HepG2 (cell line): ENCODE measurements around the gene FMOD. TPM values are rescaled to one million over a fixed set of nuclear protein-coding genes. Genes with fewer than 3 reads are reported as not detected.
A peak's percentile ranks its signal among the peaks of the same experiment; 100 is the strongest.

ENCODE experiments used
- ARID5B ChIP-seq: IDR thresholded peaks from 2 replicates; pipeline ENCODE4 v1.4.0; 2020; ENCODE audit warnings: mild to moderate bottlenecking, missing genetic modification reagents
- ARNT2 ChIP-seq: sonication (generic); formaldehyde crosslinking; IDR thresholded peaks from 2 replicates; pipeline ENCODE4 v1.8.0; 2022; ENCODE audit warnings: mild to moderate bottlenecking, low read depth, missing genetic modification reagents, moderate library complexity
- CCAR2 ChIP-seq: fragments of 200-400 bp; formaldehyde crosslinking; optimal IDR thresholded peaks from 2 replicates; pipeline ENCODE3; 2018; ENCODE audit warnings: low read depth, mild to moderate bottlenecking, low read length, moderate library complexity
- ETS1 ChIP-seq: sonication (generic); formaldehyde crosslinking; IDR thresholded peaks from 2 replicates; pipeline ENCODE4 v1.4.0; 2020; ENCODE audit warnings: missing genetic modification reagents
- FOXM1 ChIP-seq: sonication (generic); formaldehyde crosslinking; IDR thresholded peaks from 2 replicates; pipeline ENCODE4 v1.5.0; 2020; ENCODE audit warnings: missing genetic modification reagents
- HOXA9 ChIP-seq: sonication (generic); formaldehyde crosslinking; IDR thresholded peaks from 2 replicates; pipeline ENCODE4 v1.8.1; 2022; ENCODE audit warnings: missing genetic modification reagents, mild to moderate bottlenecking, moderate library complexity, borderline replicate concordance
- SOX13 ChIP-seq, 3 experiments: fragments of 450-650 bp in 1 of 3; sonication (generic) in 1 of 3; formaldehyde crosslinking in 1 of 3; IDR thresholded peaks in 2 of 3; conservative IDR thresholded peaks in 1 of 3; 2 replicates each; pipeline versions ENCODE4 v1.5.0 to v1.6.1; 2016 to 2020; ENCODE audit warnings: antibody characterized with exemption in 1 of 3, mild to moderate bottlenecking in 1 of 3, missing compliant biosample characterization in 1 of 3, missing genetic modification reagents in 1 of 3, moderate library complexity in 1 of 3
- TCF7L2 ChIP-seq: IDR thresholded peaks from 2 replicates; pipeline ENCODE4 v1.6.1; 2011; ENCODE audit warnings: mild to moderate bottlenecking, low read depth, low read length, moderate library complexity
- TEAD2 ChIP-seq: sonication (generic); formaldehyde crosslinking; IDR thresholded peaks from 2 replicates; pipeline ENCODE4 v1.9.0; 2021; ENCODE audit warnings: missing genetic modification reagents
- TEF ChIP-seq: sonication (generic); formaldehyde crosslinking; IDR thresholded peaks from 2 replicates; pipeline ENCODE4 v1.5.0; 2020; ENCODE audit warnings: missing genetic modification reagents
- ZNF570 ChIP-seq: sonication (generic); formaldehyde crosslinking; IDR thresholded peaks from 2 replicates; pipeline ENCODE4 v1.4.0; 2020; ENCODE audit warnings: mild to moderate bottlenecking, missing genetic modification reagents, borderline replicate concordance
- ZNF609 ChIP-seq: sonication (generic); formaldehyde crosslinking; IDR thresholded peaks from 2 replicates; pipeline ENCODE4 v1.4.0; 2020; ENCODE audit warnings: mild to moderate bottlenecking, missing genetic modification reagents, borderline replicate concordance
- polyA plus RNA-seq, 8 experiments: library from polyadenylated mRNA; depleted of rRNA in 3 of 8; stranded (reverse) in 7 of 8; unstranded in 1 of 8; fragments of >200 nt; fragmentation: Illumina TruSeq in 4 of 8; extraction: Trizol in 4 of 8; gene quantifications; 2 replicates each; pipeline versions ENCODE4 v1.2.1 to v1.2.3, GENCODE V29; 2011 to 2016; ENCODE audit warnings: low read depth in 4 of 8, missing spikeins in 1 of 8, mixed read lengths in 1 of 8; ENCODE audit not compliant: insufficient read depth in 1 of 8
- total RNA-seq, 5 experiments: library from RNA; depleted of rRNA; stranded (reverse); fragments of >200 nt; fragmentation: Illumina TruSeq; extraction: Trizol; gene quantifications; 2 replicates each; pipeline ENCODE4 v1.2.3, GENCODE V29; 2016; ENCODE audit warnings: low read depth in 1 of 5

Gene FMOD
- total and polyA plus RNA-seq, 2 of the 13 experiments (the other 11 are each of a cell fraction or from before 2014, with no cell fraction given): 0.08 TPM; not detected in 1

GRCh38 chr1:203304919-203305808 lies 45.8 kb downstream of the FMOD start, which contains the start of gene BTG2 (continued):
- TF ChIP-seq TEAD2 (CRISPR knock-in tag) (0 out of 2 replicates have a peak, but pooled peaks have one; percentile 46), ETS1 (CRISPR knock-in tag) (no peak), ZNF609 (CRISPR knock-in tag) (peak; percentile 38; the same call in 1 of the 2 replicates), ZNF570 (CRISPR knock-in tag) (no peak), CCAR2 (no peak), FOXM1 (CRISPR knock-in tag) (no peak), SOX13 (IDR thresholded peaks at IDR 0.05) (peak; percentile 40), SOX13 (CRISPR knock-in tag; conservative IDR thresholded peaks at IDR 0.05 in 1 of 2, IDR thresholded peaks at IDR 0.05 in 1 of 2) (no peak; a peak in 1 of 4 replicates), HOXA9 (CRISPR knock-in tag) (0 out of 2 replicates have a peak, but pooled peaks have one; percentile 77), ARID5B (no peak), ARNT2 (CRISPR knock-in tag) (no peak; the same call in 1 of the 2 replicates), TEF (0 out of 2 replicates have a peak, but pooled peaks have one; percentile 19), TCF7L2 (no peak)
